Epithelial cell of prostate (primary cell): Measurements from ENCODE around the gene LENG1.
"Not testable (repeated sequence)": the region's sequence is repeated elsewhere in the genome, so short reads cannot be mapped to it uniquely, and the experiment has no call there.

Experiments used
- DNase-seq: peaks from one replicate; pipeline ENCODE4 v3.0.0-alpha.2; 2011; ENCODE audit warnings: low read depth, low spot score
- H3K27ac ChIP-seq: fragments of 450-650 bp; 2 replicates; pipeline ENCODE4 v1.5.1; 2017; ENCODE audit warnings: mild to moderate bottlenecking

The LENG1 gene

DNA sequence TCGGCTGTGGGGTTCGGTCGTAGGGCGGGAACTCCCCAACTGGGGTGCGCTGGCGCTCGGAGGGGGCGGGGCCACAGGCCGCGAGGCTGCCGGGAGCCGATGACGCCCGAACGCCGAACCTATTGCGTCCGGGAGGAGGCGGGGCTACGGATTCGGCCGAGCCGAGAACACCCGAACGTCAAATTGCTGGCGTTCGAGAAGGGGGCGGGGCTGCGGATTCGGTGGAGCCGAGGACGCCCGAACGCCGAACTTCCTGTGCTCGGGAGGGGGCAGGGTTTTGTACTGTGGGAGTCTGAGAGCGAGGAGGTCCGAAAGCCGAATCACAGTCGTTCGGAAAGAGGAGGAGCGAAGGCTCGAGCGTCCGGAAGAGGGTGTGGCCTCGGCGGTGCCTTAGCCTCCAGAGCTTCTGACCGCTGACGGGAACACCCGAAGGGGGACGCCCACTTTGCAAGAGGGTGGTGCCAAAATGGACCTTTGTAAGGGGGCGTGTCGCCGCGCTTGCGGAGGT lies 31.0 kb upstream of the LENG1 start:
- H3K27ac ChIP-seq = peak overlapping the region; percentile 94
- peak; percentile 96 for DNase-seq

DNA sequence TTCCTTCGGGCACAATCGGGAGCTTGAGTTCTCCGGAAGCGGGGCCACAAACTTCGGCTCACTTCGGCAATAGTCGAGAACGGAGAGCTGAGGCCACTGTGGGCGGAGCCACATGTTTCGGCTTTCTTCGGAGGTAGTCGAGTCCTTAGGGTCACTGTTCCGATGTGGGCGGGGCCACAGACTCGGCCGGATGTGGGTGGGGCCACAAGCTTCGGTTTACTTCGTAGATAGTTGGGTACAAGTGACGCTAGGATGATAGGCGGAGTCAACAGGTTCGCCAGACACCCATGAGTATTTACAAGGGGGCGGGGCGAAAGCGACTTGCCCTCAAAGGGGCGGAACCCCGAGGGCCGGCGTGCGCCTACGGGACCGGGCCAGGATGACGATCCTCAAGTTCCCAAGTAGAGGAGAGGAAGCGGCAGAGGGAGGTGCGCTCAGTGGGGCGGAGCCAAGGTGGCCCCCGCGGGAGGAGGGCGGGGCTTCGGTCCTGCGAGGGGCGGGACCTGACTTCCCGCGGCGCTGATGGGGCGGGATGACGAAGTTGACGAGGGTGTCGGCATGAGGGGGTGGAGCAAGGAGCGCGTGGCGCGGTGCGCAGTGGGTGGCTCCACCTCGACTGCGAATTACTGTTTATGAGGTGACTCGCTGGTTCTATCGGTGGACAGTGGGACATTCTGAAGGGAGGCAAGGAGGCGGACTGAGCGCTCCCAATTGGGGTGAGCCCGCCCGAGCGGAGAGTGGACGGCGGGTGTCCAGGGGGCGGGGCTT lies 30.4 kb upstream of the LENG1 start:
- H3K27ac ChIP-seq = peak overlapping the region; percentile 94
- DNase-seq = peak; percentile 99

DNA sequence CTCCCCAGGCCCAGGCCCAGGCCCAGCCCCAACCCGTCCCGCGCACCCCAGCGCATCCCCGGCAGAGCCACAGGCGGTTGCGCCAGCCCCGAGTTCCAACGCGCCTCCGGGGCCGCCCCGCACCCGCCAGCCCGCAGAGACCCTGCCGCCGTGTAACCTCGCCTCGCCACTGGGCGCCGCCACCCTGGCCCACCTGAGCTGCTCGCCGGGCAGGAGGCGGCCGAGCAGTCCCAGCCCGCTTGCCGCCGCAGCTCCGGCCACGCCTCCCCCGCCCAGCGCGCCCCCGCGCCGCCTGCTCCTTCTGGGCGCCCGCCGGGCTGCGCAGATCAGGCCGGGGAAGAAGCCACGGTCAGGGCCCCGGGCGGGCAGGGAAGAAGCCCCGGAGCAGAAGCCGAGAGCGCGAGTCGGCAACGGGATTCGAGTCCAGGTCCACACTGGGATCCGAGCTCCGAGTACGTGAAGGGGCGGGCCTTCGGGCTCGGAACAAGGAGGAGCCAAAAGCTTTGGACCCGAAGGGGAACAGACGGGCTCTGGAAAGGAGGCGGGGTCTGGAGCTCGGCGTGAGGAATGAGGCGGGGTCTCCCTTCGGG lies 29.7 kb upstream of the LENG1 start, which contains the start of gene MBOAT7:
MBOAT7 (minus strand) TSS at position 436 of the 590 bp plus-strand sequence. CDS start 1,072 bp downstream, outside the sequence.
- no peak for DNase-seq
- H3K27ac ChIP-seq = peak within 1 kb of the TSS; percentile 94

DNA sequence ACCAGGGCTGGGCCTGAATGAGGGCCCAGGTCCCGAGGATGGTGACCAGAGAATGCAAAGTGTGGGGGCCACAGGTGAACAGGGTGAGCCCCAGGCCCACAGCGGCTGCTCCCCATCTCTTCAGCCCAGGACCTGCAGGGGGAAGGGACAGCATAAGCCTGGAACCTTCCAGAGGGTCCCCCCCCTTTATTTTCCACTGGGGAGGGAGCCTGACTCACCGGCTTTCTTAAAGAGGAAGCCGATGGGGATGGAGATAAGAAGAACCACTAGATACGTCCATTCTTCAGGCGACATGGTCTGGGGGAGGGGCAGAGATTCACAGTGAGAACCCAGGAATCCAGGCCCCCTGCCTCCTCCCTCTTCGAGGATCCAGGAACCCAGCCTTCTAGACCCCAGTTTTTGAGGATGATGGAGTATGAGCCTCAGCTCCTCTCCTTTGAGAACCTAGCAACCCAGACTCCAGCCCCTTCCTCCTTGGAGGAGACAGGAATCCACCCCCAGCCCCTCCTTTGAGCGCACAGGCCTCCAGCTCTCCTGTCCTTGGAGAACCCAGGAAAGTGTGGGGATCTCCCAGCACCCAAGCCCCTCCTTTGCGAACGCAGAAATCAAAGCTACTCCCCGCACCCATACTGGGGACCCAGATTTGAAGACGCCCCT lies 28.8 kb upstream of the LENG1 start:
- peak overlapping the region; percentile 94 for H3K27ac ChIP-seq
- DNase-seq = no peak

DNA sequence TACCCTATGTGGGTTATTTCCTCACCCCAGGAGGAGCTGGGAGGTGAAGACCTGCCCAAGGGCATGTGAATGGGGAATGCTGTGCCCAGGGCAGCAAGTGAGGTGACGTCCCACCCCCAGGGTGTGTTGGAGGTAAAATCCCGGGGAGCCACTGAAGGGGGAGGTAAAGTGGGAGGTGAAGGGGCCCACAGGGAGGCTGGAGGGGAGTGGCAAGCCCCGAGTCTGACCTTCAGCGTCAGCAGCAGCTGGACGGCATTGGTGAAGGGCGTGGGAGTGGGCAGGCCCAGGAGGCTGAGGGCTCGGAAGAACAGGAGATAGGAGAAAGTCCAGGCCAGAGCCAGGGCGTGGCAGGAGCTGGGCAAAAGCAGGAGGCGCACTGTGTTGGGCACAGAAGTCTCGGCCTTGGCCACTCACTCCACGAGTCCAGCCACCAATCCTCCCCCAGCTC lies 27.4 kb upstream of the LENG1 start:
- H3K27ac ChIP-seq = no peak overlapping the region
- DNase-seq = no peak

- no peak for DNase-seq
- no peak overlapping the region for H3K27ac ChIP-seq
Measured at GRCh38 chr19:54186351-54186750, 26.8 kb upstream of the LENG1 start.

DNA sequence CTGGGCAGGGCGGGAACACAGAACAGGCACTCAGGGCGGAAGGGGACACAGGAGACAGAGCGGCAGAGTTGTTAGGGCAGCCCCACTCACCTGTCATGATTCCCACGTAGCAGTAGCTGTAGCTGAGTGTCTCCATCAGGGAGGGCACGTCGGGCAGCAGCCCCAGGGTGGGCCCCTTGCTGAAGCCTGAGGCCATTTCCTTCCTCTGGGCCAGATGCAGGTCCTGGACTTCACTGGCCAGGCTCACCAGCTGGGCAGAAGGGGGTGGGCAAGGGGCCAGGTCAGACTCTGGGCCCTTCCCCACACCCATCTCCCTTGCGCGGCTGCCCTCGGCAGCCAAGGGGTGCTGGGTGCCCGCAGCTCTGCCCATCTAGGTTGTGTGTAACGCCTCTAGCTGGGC lies 23.9 kb upstream of the LENG1 start:
- no peak overlapping the region for H3K27ac ChIP-seq
- no peak for DNase-seq

DNA sequence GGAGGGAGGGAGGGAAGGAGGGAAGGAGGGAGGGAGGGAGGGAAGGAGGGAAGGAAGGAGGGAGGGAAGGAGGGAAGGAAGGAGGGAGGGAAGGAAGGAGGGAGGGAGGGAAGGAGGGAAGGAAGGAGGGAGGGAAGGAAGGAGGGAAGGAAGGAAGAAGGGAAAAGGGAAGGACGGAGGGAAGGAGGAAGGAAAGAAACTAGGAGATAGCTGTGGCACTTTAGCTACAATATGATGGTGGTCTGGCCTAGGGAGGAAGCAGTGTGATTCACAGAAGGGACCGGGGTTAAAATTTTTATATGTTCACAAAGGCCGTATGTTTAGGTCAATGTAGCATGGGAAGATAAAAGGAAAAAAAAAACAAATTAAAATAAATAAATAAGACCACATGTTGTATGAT lies 22.4 kb upstream of the LENG1 start:
- not testable (repeated sequence) for DNase-seq

GRCh38 chr19:54180691-54181091 lies 21.2 kb upstream of the LENG1 start:
- no peak overlapping the region for H3K27ac ChIP-seq
- no peak for DNase-seq

More for the DNA sequence above, 22.4 kb upstream of the LENG1 start:
- not testable (repeated sequence) for H3K27ac ChIP-seq

- no peak overlapping the region for H3K27ac ChIP-seq
- no peak for DNase-seq
Measured at GRCh38 chr19:54179921-54180461, 20.5 kb upstream of the LENG1 start.

GRCh38 chr19:54179262-54179852 lies 19.8 kb upstream of the LENG1 start:
- H3K27ac ChIP-seq = no peak overlapping the region
- DNase-seq = no peak

GRCh38 chr19:54178581-54179261 lies 19.2 kb upstream of the LENG1 start:
- no peak overlapping the region for H3K27ac ChIP-seq
- no peak for DNase-seq

GRCh38 chr19:54173951-54174834 lies 14.7 kb upstream of the LENG1 start:
- H3K27ac ChIP-seq = no peak overlapping the region
- no peak for DNase-seq

DNA sequence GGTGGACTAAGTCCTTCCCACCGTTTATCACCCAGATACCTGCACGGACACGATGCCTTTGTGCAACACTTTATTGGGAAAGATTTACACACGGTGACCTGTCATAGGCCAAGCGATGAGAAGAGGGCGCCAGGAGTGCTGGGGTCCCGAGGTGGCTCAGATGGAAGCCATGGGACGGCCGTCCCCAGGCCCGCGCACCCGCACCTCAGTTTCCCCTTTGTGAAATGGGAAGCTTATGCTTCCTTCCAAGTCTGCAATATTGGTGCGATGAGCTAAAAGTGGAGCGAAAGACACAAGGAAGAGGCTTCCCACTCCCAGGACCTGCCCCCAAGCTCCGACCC lies 13.8 kb upstream of the LENG1 start:
- H3K27ac ChIP-seq = peak overlapping the region; percentile 74
- no peak for DNase-seq

GRCh38 chr19:54172471-54173358 lies 13.2 kb upstream of the LENG1 start, which contains the start of gene TMC4:
TMC4 (minus strand) TSS chr19:54173160; CDS start chr19:54173117, 43 bp downstream.
- DNase-seq = no peak
- H3K27ac ChIP-seq = peak within 1 kb of the TSS; percentile 74

DNA sequence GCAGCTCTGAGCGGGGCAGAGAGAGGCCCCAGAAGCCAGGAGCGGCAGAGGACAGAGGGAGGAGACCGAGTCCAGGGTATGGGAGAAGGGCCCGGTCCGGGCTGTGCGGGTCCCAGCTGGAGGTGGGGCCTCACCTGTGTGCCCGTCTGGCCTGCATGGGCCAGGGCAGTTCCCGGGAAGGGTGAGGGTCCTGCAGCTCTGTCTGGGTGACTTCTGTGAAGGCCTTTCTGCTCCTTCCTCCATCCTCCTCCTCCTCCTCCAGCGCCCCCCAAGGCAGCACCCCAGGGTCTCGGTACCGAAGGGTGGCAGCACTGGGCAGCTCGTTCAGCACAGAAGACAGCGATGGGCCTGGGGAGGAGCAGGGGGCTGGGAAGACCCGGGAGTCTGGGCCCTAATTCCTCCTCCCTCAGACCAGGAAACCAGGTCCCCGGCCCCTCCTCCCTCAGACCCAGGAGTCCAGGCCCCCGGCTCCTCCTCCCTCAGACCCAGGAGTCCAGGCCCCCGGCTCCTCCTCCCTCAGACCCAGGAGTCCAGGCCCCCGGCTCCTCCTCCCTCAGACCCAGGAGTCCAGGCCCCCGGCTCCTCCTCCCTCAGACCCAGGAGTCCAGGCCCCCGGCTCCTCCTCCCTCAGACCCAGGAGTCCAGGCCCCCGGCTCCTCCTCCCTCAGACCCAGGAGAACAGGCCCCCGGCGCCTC lies 12.4 kb upstream of the LENG1 start:
- not testable (repeated sequence) for DNase-seq, H3K27ac ChIP-seq

DNA sequence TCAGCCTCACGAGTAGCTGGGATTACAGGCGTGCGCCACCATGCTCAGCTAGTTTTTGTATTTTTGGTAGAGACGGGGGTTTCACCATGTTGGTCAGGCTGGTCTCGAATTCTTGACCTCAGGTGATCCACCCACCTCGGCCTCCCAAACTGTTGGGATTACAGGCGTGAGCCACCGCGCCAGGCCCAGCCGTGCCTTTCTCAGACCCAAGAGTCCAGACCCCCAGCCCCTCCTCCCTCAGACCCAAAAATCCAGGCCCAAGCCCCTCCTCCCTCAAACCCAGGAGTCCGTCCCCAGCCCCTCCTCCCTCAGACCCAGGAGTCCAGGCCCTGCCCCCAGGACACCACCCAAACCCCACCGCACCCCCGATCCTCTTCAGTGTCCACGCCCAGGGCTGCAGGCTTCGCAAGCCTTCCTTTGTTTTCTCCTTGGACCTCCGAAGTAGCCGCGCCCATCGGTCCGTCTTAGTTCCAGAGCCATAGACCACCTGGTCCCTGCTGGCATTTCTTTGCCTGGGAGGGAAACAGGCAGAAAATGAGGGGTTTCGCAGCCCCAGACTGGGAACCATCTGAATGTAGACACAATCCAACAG lies 9.7 kb upstream of the LENG1 start:
- DNase-seq = no peak

More for the DNA sequence above, 9.7 kb upstream of the LENG1 start:
- no peak overlapping the region for H3K27ac ChIP-seq
